ENCODE measurements around the gene IL4R.
"Not testable (repeated sequence)": the region's sequence is repeated elsewhere in the genome, so short reads cannot be mapped to it uniquely, and the experiment has no call there.

IL4R gene

GRCh38 chr16:27285676-27286196 lies 28.0 kb upstream of the IL4R start:
- Histone ChIP-seq H3K27me3 (ENCODE audit: insufficient read depth, low read length, poor library complexity) (no peaks in the 10 kb centered on the region), H3K79me1 (ENCODE audit: low read length) (no peaks in the 10 kb centered on the region), H3K27ac (ENCODE audit: low read depth, low read length) (no peak overlapping the region), H2BK15ac (replicated peaks; ENCODE audit: low read depth) (no peak overlapping the region), H2BK120ac (ENCODE audit: low read depth, low read length) (no peak overlapping the region), H3K4me1 (ENCODE audit: control insufficient read depth, low read depth, low read length) (no peaks in the 10 kb centered on the region), H3K36me3 (ENCODE audit: control insufficient read depth, insufficient read depth, low read length) (no peaks in the 10 kb centered on the region), H2BK5ac (ENCODE audit: low read length) (no peak overlapping the region), H3K23ac (ENCODE audit: low read length) (no peak overlapping the region), H3K18ac (ENCODE audit: low read length) (no peak overlapping the region), H3K56ac (ENCODE audit: low read length) (no peak overlapping the region), H4K8ac (ENCODE audit: low read depth, low read length) (no peak overlapping the region), H3K4me2 (ENCODE audit: low read length) (no peak overlapping the region), H3K9ac (ENCODE audit: low read length) (no peak overlapping the region), H2AK5ac (ENCODE audit: low read length) (no peak overlapping the region), H3K79me2 (ENCODE audit: control insufficient read depth, insufficient read depth, low read length) (no peaks in the 10 kb centered on the region), H3K4me3 (ENCODE audit: low read length) (no peak overlapping the region), H4K5ac (ENCODE audit: low read length) (no peak overlapping the region), H3K4ac (ENCODE audit: low read depth, low read length) (no peak overlapping the region)
- no peak for DNase-seq
- no CpG with 5 or more reads among the region's 6 CpGs for WGBS (ENCODE audit: extremely low coverage, insufficient coverage, low lambda C conversion rate)

DNA sequence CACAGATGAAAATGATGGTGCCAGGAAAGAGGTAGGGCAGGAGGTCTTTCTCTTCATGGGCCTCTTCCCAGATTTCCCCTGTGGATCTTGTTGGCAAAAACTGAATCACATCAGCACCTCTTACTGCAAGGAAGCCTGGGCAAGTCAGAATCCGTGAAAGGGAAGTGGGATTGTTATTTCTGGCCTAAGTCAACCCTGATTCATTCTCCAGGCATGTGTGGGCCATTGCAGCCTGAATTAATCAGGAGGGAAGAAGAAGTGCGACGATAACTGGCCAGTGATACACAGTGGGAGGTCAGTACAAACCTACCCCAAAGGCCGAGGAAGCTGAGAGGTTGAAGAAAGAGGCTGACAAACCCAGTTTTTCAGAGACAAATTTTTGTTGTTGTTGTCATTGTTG lies 27.3 kb upstream of the IL4R start:
- Histone ChIP-seq H3K27ac (ENCODE audit: low read depth, low read length) (no peak overlapping the region), H2BK5ac (ENCODE audit: low read length) (no peak overlapping the region), H3K79me2 (ENCODE audit: control insufficient read depth, insufficient read depth, low read length) (no peaks in the 10 kb centered on the region), H4K5ac (ENCODE audit: low read length) (no peak overlapping the region), H3K56ac (ENCODE audit: low read length) (no peak overlapping the region), H3K4me2 (ENCODE audit: low read length) (no peak overlapping the region), H3K4me1 (ENCODE audit: control insufficient read depth, low read depth, low read length) (no peaks in the 10 kb centered on the region), H3K36me3 (ENCODE audit: control insufficient read depth, insufficient read depth, low read length) (no peaks in the 10 kb centered on the region), H3K18ac (ENCODE audit: low read length) (no peak overlapping the region), H2AK5ac (ENCODE audit: low read length) (no peak overlapping the region), H3K23ac (ENCODE audit: low read length) (no peak overlapping the region), H3K27me3 (ENCODE audit: insufficient read depth, low read length, poor library complexity) (no peaks in the 10 kb centered on the region), H3K79me1 (ENCODE audit: low read length) (no peaks in the 10 kb centered on the region), H3K4me3 (ENCODE audit: low read length) (no peak overlapping the region), H2BK120ac (ENCODE audit: low read depth, low read length) (no peak overlapping the region), H3K4ac (ENCODE audit: low read depth, low read length) (no peak overlapping the region), H4K8ac (ENCODE audit: low read depth, low read length) (no peak overlapping the region), H3K9ac (ENCODE audit: low read length) (no peak overlapping the region), H2BK15ac (replicated peaks; ENCODE audit: low read depth) (no peak overlapping the region)
- no CpG with 5 or more reads among the region's 4 CpGs for WGBS (ENCODE audit: extremely low coverage, insufficient coverage, low lambda C conversion rate)
- no peak for DNase-seq

GRCh38 chr16:27287051-27287811 lies 26.5 kb upstream of the IL4R start:
- Histone ChIP-seq H3K79me1 (ENCODE audit: low read length) (no peaks in the 10 kb centered on the region), H3K27me3 (ENCODE audit: insufficient read depth, low read length, poor library complexity) (no peaks in the 10 kb centered on the region), H3K4me2 (ENCODE audit: low read length) (no peak overlapping the region), H3K56ac (ENCODE audit: low read length) (no peak overlapping the region), H3K79me2 (ENCODE audit: control insufficient read depth, insufficient read depth, low read length) (no peaks in the 10 kb centered on the region), H3K18ac (ENCODE audit: low read length) (no peak overlapping the region), H2BK120ac (ENCODE audit: low read depth, low read length) (no peak overlapping the region), H4K8ac (ENCODE audit: low read depth, low read length) (no peak overlapping the region), H3K36me3 (ENCODE audit: control insufficient read depth, insufficient read depth, low read length) (no peaks in the 10 kb centered on the region), H3K9ac (ENCODE audit: low read length) (no peak overlapping the region), H2AK5ac (ENCODE audit: low read length) (no peak overlapping the region), H3K4ac (ENCODE audit: low read depth, low read length) (no peak overlapping the region), H2BK15ac (replicated peaks; ENCODE audit: low read depth) (no peak overlapping the region), H3K4me1 (ENCODE audit: control insufficient read depth, low read depth, low read length) (no peaks in the 10 kb centered on the region), H3K27ac (ENCODE audit: low read depth, low read length) (no peak overlapping the region), H3K23ac (ENCODE audit: low read length) (no peak overlapping the region), H3K4me3 (ENCODE audit: low read length) (no peak overlapping the region), H2BK5ac (ENCODE audit: low read length) (no peak overlapping the region), H4K5ac (ENCODE audit: low read length) (no peak overlapping the region)
- DNase-seq, result peak; percentile 29
- WGBS (ENCODE audit: extremely low coverage, insufficient coverage, low lambda C conversion rate), result no CpG with 5 or more reads among the region's 8 CpGs

GRCh38 chr16:27287887-27288286 lies 25.9 kb upstream of the IL4R start:
- no peak overlapping the region for H3K4me3 ChIP-seq (ENCODE audit: low read length)
- H3K27ac ChIP-seq (ENCODE audit: low read depth, low read length), result no peak overlapping the region

GRCh38 chr16:27288313-27288712 lies 25.5 kb upstream of the IL4R start:
- H2BK120ac ChIP-seq (ENCODE audit: low read depth, low read length); H3K79me2 ChIP-seq (ENCODE audit: control insufficient read depth, insufficient read depth, low read length); H3K27ac ChIP-seq (ENCODE audit: low read depth, low read length); H2AK5ac ChIP-seq (ENCODE audit: low read length); H3K79me1 ChIP-seq (ENCODE audit: low read length); H3K36me3 ChIP-seq (ENCODE audit: control insufficient read depth, insufficient read depth, low read length); H3K4ac ChIP-seq (ENCODE audit: low read depth, low read length); H3K9ac ChIP-seq (ENCODE audit: low read length); H2BK5ac ChIP-seq (ENCODE audit: low read length); H3K4me3 ChIP-seq (ENCODE audit: low read length); H3K18ac ChIP-seq (ENCODE audit: low read length); H3K23ac ChIP-seq (ENCODE audit: low read length); H3K27me3 ChIP-seq (ENCODE audit: insufficient read depth, low read length, poor library complexity); H4K8ac ChIP-seq (ENCODE audit: low read depth, low read length); H2BK15ac ChIP-seq (replicated peaks; ENCODE audit: low read depth); H3K56ac ChIP-seq (ENCODE audit: low read length); DNase-seq; H4K5ac ChIP-seq (ENCODE audit: low read length); H3K4me2 ChIP-seq (ENCODE audit: low read length); H3K4me1 ChIP-seq (ENCODE audit: control insufficient read depth, low read depth, low read length): not testable (repeated sequence)
- WGBS (ENCODE audit: extremely low coverage, insufficient coverage, low lambda C conversion rate), result no CpG with 5 or more reads among the region's 6 CpGs

More at GRCh38 chr16:27287887-27288286, 25.9 kb upstream of the IL4R start:
- Histone ChIP-seq H3K9ac (ENCODE audit: low read length) (no peak overlapping the region), H3K79me2 (ENCODE audit: control insufficient read depth, insufficient read depth, low read length) (no peaks in the 10 kb centered on the region), H4K5ac (ENCODE audit: low read length) (no peak overlapping the region), H3K36me3 (ENCODE audit: control insufficient read depth, insufficient read depth, low read length) (no peaks in the 10 kb centered on the region), H2BK15ac (replicated peaks; ENCODE audit: low read depth) (no peak overlapping the region), H3K4me1 (ENCODE audit: control insufficient read depth, low read depth, low read length) (no peaks in the 10 kb centered on the region), H2BK120ac (ENCODE audit: low read depth, low read length) (no peak overlapping the region), H2BK5ac (ENCODE audit: low read length) (no peak overlapping the region), H3K23ac (ENCODE audit: low read length) (no peak overlapping the region), H3K4ac (ENCODE audit: low read depth, low read length) (no peak overlapping the region), H3K79me1 (ENCODE audit: low read length) (no peaks in the 10 kb centered on the region), H3K56ac (ENCODE audit: low read length) (no peak overlapping the region), H4K8ac (ENCODE audit: low read depth, low read length) (no peak overlapping the region), H3K18ac (ENCODE audit: low read length) (no peak overlapping the region), H2AK5ac (ENCODE audit: low read length) (no peak overlapping the region), H3K27me3 (ENCODE audit: insufficient read depth, low read length, poor library complexity) (no peaks in the 10 kb centered on the region), H3K4me2 (ENCODE audit: low read length) (no peak overlapping the region)
- DNase-seq, result no peak
- no CpG with 5 or more reads among the region's 11 CpGs for WGBS (ENCODE audit: extremely low coverage, insufficient coverage, low lambda C conversion rate)

DNA sequence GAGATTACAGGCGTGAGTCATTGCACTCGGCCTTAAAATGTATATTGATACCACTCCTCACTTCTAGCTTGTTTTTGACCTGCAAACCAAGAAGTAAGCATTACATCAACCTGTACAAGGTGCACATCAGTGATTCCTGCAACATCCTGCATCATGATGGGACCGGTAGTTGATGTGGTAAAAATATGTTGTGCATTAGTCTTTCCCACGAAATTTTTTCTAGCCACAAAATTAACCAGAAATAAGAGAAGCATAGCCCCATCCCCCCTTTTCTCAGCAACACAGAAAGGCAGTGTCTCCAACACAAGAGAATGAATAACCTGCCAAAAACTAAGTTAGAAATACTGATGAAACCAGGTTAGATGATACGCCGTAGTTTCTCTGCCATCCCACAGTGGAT lies 24.1 kb upstream of the IL4R start:
- no CpG with 5 or more reads among the region's 6 CpGs for WGBS (ENCODE audit: extremely low coverage, insufficient coverage, low lambda C conversion rate)
- H3K4ac ChIP-seq (ENCODE audit: low read depth, low read length), result no peak overlapping the region
- no peak overlapping the region for H3K18ac ChIP-seq (ENCODE audit: low read length)
- no peak overlapping the region for H2BK120ac ChIP-seq (ENCODE audit: low read depth, low read length)
- H3K27me3 ChIP-seq (ENCODE audit: insufficient read depth, low read length, poor library complexity), result no peaks in the 10 kb centered on the region
- H3K4me3 ChIP-seq (ENCODE audit: low read length), result no peak overlapping the region
- H3K4me1 ChIP-seq (ENCODE audit: control insufficient read depth, low read depth, low read length), result no peaks in the 10 kb centered on the region
- H3K56ac ChIP-seq (ENCODE audit: low read length), result no peak overlapping the region
- no peak overlapping the region for H3K27ac ChIP-seq (ENCODE audit: low read depth, low read length)
- no peaks in the 10 kb centered on the region for H3K36me3 ChIP-seq (ENCODE audit: control insufficient read depth, insufficient read depth, low read length)
- no peak overlapping the region for H2BK5ac ChIP-seq (ENCODE audit: low read length)
- H3K79me2 ChIP-seq (ENCODE audit: control insufficient read depth, insufficient read depth, low read length), result no peaks in the 10 kb centered on the region
- no peak overlapping the region for H3K4me2 ChIP-seq (ENCODE audit: low read length)
- no peak overlapping the region for H4K8ac ChIP-seq (ENCODE audit: low read depth, low read length)
- no peak overlapping the region for H3K23ac ChIP-seq (ENCODE audit: low read length)
- H4K5ac ChIP-seq (ENCODE audit: low read length), result no peak overlapping the region
- no peak overlapping the region for H3K9ac ChIP-seq (ENCODE audit: low read length)
- no peak for DNase-seq
- no peaks in the 10 kb centered on the region for H3K79me1 ChIP-seq (ENCODE audit: low read length)
- H2AK5ac ChIP-seq (ENCODE audit: low read length), result no peak overlapping the region
- no peak overlapping the region for H2BK15ac ChIP-seq (replicated peaks; ENCODE audit: low read depth)
